Measurements from ENCODE around the gene RHBDF1. TPM values are rescaled to one million over a fixed set of nuclear protein-coding genes. Genes with fewer than 3 reads are reported as not detected.

RHBDF1 gene
- total RNA-seq, 4 donors from 2014 or later, result 92.7 to 157 (median 137) TPM

- peaks cover 0 to 56% (median 0%) of the 10 kb centered on the region in 3 donors for H3K36me3 ChIP-seq
- 91 to 96% methylated on average over 1 to 2 of the region's 2 CpGs for WGBS, 2 donors
- H3K27ac ChIP-seq, result no peak overlapping the region
- no peak overlapping the region for H3K4me3 ChIP-seq
- no peaks in the 10 kb centered on the region for H3K9me3 ChIP-seq
- no peak for DNase-seq (ENCODE audit: low spot score in 2 of 2)
- H3K27me3 ChIP-seq, result no peaks in the 10 kb centered on the region
- peaks cover 0 to 8% (median 0%) of the 10 kb centered on the region in 4 donors for H3K4me1 ChIP-seq
- TF ChIP-seq POLR2A (IDR thresholded peaks at IDR 0.05) (no peak), EP300 (IDR thresholded peaks at IDR 0.05) (no peak)
- TF ChIP-seq, protein P1, sequence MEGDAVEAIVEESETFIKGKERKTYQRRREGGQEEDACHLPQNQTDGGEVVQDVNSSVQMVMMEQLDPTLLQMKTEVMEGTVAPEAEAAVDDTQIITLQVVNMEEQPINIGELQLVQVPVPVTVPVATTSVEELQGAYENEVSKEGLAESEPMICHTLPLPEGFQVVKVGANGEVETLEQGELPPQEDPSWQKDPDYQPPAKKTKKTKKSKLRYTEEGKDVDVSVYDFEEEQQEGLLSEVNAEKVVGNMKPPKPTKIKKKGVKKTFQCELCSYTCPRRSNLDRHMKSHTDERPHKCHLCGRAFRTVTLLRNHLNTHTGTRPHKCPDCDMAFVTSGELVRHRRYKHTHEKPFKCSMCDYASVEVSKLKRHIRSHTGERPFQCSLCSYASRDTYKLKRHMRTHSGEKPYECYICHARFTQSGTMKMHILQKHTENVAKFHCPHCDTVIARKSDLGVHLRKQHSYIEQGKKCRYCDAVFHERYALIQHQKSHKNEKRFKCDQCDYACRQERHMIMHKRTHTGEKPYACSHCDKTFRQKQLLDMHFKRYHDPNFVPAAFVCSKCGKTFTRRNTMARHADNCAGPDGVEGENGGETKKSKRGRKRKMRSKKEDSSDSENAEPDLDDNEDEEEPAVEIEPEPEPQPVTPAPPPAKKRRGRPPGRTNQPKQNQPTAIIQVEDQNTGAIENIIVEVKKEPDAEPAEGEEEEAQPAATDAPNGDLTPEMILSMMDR (IDR thresholded peaks at IDR 0.05), result no peak
Observed at GRCh38 chr16:118857-119256, 46.4 kb upstream of the RHBDF1 start.

DNA sequence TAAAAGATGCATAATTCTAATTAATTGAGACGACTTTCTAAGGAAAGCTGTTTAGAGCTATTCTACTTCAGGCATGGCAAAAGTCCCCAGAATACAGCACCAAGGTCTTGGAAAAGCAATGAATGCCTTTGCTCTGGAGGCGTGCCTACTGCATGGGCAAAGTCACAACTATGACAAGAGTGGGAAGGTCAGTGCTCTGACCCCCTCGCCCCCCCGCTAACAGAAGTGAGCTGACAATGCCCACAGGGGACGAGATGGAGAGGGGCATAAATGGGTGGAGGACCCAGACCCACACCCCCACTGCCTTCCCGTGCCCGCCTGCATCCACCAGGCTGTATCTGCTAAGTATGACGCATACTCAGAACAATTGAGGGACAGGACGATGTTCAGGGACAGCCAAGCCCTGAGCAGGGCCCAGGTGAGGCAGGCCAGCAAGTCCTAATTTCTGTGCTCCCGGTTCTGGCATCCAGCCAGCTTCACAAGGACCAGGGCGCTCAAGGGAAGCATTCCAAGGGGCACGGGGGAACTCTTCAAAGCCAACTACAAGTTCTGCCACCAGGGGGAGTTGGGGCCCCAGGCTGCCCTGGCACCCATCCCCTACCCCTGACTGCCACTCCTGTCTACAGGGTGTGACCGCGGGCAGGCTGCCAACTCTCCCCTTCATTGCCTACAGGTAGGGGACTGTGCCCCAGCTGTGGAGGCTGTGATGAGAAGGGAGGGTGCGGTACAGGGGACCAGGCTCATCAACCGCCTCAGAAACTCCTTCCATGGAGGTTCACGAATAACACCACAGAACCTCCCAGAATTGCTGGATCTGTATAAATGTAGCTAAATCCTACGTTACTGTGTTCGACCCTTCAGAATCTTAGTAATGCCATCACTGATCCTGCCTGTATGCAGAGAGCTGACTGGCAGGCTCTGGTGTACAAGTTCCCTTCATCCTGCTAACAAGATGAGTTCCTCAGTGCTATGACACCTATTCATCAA lies 45.2 kb upstream of the RHBDF1 start:
- WGBS, 2 donors, result 55 to 65% methylated on average over 16 to 19 of the region's 19 CpGs
- H3K36me3 ChIP-seq, result peaks cover 0 to 61% (median under 1%) of the 10 kb centered on the region in 3 donors
- no peaks in the 10 kb centered on the region for H3K27me3 ChIP-seq
- no peaks in the 10 kb centered on the region for H3K9me3 ChIP-seq
- DNase-seq (ENCODE audit: low spot score in 2 of 2), result no peak
- peaks cover 0 to 15% (median 0%) of the 10 kb centered on the region in 4 donors for H3K4me1 ChIP-seq
- H3K4me3 ChIP-seq, result no peak overlapping the region
- H3K27ac ChIP-seq, result no peak overlapping the region
- TF ChIP-seq, protein P1 (IDR thresholded peaks at IDR 0.05), result peak; percentile 43 to 63 (median 58)
- TF ChIP-seq POLR2A (IDR thresholded peaks at IDR 0.05), result no peak
- TF ChIP-seq EP300 (IDR thresholded peaks at IDR 0.05), result no peak

DNA sequence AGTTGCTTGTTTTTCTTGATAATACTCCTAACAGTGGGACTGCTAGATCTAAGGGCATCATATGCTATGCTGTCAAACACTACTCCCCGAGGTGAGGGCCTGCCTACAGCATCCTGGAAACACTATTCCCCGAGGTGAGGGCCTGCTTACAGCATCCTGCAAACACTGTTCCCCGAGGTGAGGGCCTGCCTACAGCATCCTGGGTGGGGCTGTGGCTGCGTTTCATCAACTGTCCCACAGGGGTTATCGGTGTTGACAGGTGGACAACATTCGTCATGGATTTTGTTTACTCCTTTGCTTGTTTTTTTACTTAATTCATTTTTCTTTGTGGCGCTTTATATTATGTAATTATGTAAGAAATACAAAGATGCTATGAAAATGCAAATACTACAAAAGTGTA lies 43.6 kb upstream of the RHBDF1 start:
- 71 to 79% methylated on average over 7 of the region's 7 CpGs for WGBS, 2 donors

DNA sequence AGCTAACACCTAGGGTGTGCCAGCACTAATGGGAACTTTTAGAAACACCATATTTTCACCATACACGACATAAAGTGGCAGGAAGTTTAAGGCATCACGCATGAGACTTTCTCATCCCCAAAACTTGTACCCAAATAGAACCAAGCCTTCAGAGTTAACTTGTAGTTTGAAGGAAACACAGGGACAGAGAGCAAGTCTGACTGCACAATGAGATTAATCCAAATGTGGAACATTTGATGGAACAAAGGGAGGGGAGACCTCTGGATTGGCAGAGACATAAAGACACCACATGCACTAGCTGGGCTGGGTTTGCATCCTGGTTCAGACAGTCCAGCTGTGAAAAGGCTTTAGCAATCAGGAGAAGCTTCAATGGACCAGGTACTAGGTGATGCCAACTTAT lies 41.9 kb upstream of the RHBDF1 start:
- Histone ChIP-seq H3K4me1 (peaks cover 0 to 15% (median 0%) of the 10 kb centered on the region in 4 donors), H3K36me3 (peaks cover 0 to 84% (median 10%) of the 10 kb centered on the region in 3 donors), H3K4me3 (no peak overlapping the region), H3K27me3 (no peaks in the 10 kb centered on the region), H3K27ac (no peak overlapping the region), H3K9me3 (no peaks in the 10 kb centered on the region)
- no peak for DNase-seq (ENCODE audit: low spot score in 2 of 2)
- 86 to 89% methylated on average over 2 of the region's 2 CpGs for WGBS, 2 donors
- TF ChIP-seq, protein P1 (IDR thresholded peaks at IDR 0.05), result no peak
- no peak for TF ChIP-seq EP300 (IDR thresholded peaks at IDR 0.05)
- no peak for TF ChIP-seq POLR2A (IDR thresholded peaks at IDR 0.05)

More for the DNA sequence above, 43.6 kb upstream of the RHBDF1 start:
- Histone ChIP-seq H3K4me1 (peaks cover 0 to 15% (median 0%) of the 10 kb centered on the region in 4 donors), H3K4me3 (no peak overlapping the region), H3K27ac (no peak overlapping the region), H3K27me3 (no peaks in the 10 kb centered on the region), H3K9me3 (no peaks in the 10 kb centered on the region), H3K36me3 (peaks cover 0 to 76% (median 10%) of the 10 kb centered on the region in 3 donors)
- no peak for DNase-seq (ENCODE audit: low spot score in 2 of 2)
- TF ChIP-seq EP300 (IDR thresholded peaks at IDR 0.05), result no peak
- TF ChIP-seq, protein P1 (IDR thresholded peaks at IDR 0.05), result no peak
- TF ChIP-seq POLR2A (IDR thresholded peaks at IDR 0.05), result no peak
